HG03439 (cell line): Measurements from ENCODE around the gene CCL24.
A peak's percentile ranks its signal among the peaks of the same experiment; 100 is the strongest.
"Not testable (repeated sequence)": the region's sequence is repeated elsewhere in the genome, so short reads cannot be mapped to it uniquely, and the experiment has no call there.

Experiments used
- ATAC-seq: cut with Tn5 transposase; IDR thresholded peaks from one replicate; pipeline ENCODE4 v1.9.1; 2021; ENCODE audit warnings: mild to moderate bottlenecking, moderate library complexity; ENCODE audit not compliant: unreplicated experiment

The CCL24 gene, protein sequence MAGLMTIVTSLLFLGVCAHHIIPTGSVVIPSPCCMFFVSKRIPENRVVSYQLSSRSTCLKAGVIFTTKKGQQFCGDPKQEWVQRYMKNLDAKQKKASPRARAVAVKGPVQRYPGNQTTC

GRCh38 chr7:75813781-75814236 is at the start of gene CCL24:
Gene CCL24 (minus strand): TSS chr7:75813806. CDS start chr7:75813715, 91 bp downstream.
- no peak for ATAC-seq

DNA sequence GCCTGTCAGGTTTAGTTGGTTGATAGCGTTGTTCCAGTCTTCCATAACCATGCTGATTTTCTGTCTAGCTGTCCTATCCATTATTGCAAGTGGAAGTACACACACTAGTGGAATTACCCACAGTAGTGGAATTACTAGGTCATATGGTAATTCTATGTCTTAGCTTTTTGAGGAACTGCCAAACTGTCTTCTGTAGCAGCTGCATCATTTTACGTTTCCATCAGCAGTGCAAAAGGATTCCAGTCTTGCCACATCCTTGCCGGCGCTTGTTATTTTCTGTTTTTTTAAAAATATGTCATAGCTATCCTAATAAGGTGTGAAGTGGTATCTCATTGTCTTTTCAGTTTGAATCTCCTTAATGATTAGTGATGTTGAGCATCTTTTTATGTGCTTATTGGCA is 48.0 kb upstream of the CCL24 start:
- no peak for ATAC-seq

- ATAC-seq, result no peak
These were observed 44.8 kb upstream of the CCL24 start for GRCh38 chr7:75858410-75858809.

GRCh38 chr7:75856536-75856935 is 42.9 kb upstream of the CCL24 start:
- no peak for ATAC-seq

GRCh38 chr7:75854813-75855345 is 41.3 kb upstream of the CCL24 start:
- ATAC-seq, result not testable (repeated sequence)

DNA sequence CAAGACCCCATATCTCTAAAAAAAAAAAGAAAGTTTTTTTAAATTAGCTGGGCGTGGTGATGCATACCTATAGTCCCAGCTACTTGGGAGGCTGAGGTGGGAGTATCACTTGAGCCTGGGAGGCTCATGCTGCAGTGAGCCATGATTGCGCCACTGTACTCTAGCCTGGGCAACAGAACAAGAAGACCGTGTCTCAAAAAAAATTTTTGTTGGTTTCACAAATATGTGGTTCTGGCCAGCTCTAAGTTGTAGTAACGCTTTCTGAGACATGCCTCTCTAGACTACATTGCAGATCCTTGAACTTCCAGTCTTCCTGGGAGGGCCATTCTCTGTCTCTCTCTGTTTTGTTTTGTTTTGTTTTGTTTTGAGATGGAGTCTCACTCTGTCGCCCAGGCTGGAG is 40.6 kb upstream of the CCL24 start:
- no peak for ATAC-seq

- no peak for ATAC-seq
These were observed 36.6 kb upstream of the CCL24 start for GRCh38 chr7:75850235-75850634.

- ATAC-seq, result no peak
These were observed 36.0 kb upstream of the CCL24 start for GRCh38 chr7:75849573-75849972.

- ATAC-seq, result no peak
These were observed 34.1 kb upstream of the CCL24 start for GRCh38 chr7:75847707-75848106.

DNA sequence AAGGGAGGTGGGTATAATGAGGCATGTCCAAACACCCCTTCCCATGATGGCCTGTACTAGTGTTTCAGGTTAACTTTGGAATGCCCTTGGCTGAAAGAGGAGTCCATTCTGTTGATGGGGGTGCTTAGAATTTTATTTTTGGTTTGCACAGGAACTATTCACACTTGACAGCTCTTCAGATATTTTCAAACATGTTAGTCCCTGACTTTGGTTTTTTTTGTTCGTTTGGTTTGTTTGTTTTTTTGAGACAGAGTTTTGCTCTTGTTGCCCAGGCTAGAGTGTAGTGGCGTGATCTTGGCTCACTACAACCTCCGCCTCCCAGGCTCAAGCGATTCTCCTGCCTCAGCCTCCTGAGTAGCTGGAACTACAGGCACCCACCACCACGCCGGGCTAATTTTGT is 31.5 kb upstream of the CCL24 start:
- ATAC-seq, result not testable (repeated sequence)

GRCh38 chr7:75844158-75844557 is 30.6 kb upstream of the CCL24 start:
- no peak for ATAC-seq

- ATAC-seq, result no peak
These were observed 30.1 kb upstream of the CCL24 start for GRCh38 chr7:75843613-75844116.

DNA sequence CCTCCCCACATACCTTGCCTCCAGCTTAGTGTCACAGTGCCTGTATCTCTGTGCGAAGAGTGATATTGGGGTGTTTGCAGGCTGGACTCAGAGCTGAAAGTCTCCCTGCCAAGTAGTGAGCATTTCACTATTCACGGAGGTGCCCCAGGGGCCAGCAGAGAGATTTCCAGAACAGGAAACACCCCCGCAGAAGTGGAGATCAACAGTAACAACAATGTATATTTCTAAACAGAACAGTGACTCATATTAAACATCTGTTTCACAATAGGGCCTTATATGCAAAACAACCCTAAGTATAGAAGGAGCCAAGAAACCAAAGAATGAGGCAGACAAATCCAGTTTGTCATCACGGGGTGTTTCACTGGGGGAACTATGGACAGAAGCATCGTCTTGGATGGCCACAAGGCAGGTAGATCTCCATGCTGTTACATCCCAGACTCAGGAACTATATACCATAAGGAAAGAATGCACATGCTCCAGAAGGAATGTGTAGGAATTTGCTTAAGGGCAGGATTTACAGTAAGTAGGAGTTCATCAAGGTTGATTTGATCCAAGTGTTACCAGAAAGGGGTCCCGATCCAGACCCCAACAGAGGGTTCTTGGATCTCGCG is 29.3 kb upstream of the CCL24 start:
- ATAC-seq, result peak; percentile 92

- no peak for ATAC-seq
These were observed 26.4 kb upstream of the CCL24 start for GRCh38 chr7:75840029-75840428.

GRCh38 chr7:75838281-75838930 is 24.8 kb upstream of the CCL24 start:
- ATAC-seq, result not testable (repeated sequence)

DNA sequence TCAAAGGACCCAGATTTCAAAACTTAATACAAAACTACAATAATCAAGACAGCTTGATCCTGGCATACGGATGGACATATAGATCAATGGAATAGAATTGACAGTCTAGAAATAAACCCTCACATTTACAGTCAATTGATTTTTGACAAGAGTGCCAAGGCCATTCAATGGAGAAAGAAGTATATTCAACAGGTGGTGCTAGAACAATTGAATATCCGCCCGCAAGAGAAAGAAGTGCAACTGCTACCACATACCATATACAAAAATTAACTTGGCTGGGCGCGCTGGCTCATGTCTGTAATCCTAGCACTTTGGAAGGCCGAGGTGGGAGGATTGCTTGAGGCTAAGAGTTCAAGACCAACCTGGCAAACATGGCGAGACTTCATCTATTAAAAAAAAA is 23.2 kb upstream of the CCL24 start:
- ATAC-seq, result no peak

- ATAC-seq, result no peak
These were observed 22.2 kb upstream of the CCL24 start for GRCh38 chr7:75835688-75836285.

DNA sequence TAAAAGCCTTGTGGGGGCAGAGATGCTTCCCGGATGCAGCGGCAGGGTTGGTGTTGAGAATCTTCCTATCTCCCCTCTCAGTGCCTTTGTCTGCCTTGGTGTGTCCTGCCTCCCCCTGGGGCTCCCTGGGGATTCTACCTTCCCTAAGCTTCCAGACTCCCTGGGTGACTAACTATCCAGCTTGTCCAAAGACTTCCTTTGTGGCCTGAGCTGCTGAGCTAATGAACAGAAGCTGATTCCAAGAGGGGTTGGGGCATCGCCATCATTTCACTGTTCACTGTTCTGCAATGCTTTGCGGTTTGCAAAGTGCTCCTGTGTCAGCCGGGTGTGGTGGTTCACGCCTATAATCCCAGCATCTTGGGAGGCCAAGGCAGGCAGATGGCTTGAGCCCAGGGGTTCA is 20.1 kb upstream of the CCL24 start:
- not testable (repeated sequence) for ATAC-seq

- no peak for ATAC-seq
These were observed 17.4 kb upstream of the CCL24 start for GRCh38 chr7:75830978-75831377.

GRCh38 chr7:75829656-75830055 is 16.1 kb upstream of the CCL24 start:
- not testable (repeated sequence) for ATAC-seq

DNA sequence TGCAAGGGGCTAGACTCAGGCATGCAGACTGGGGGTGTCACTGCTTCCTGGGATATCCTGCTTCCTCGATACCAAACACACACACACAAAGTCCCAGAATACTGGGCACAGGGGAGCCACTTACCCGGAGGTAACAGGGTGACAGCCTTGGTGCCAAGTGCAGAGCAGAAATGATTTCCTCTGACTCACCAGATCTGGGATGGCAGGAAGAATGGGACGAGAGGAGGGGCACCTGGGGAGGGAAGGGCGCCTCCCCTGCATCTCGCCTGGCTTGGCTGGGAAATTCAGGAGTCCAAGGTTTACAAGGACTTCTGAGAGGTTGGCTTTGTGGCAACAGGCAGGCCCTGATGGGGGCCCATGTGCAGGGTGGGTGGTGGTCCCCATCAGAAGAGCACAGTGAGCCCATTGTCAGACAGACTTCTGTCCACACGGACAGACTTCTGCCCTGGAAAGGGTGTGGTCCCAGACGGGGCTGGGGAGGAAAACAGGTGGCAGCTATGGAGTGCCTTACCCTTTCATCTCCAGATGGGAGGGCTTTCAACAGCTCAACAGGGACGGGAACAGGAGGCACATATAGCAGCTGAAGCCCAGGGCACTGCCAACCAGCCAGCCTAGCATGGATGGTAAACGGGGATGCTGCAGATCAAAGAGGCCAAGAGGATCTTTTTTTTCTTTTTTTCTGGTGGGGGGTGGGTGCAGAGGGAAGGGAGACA is 9.7 kb upstream of the CCL24 start:
- ATAC-seq, result no peak
